ENCODE measurements around the gene PSMF1. TPM values are rescaled to one million over a fixed set of nuclear protein-coding genes. Genes with fewer than 3 reads are reported as not detected.

The PSMF1 gene
- total RNA-seq = 133 TPM
- long read RNA-seq, full-length matches to known transcripts = 177 of 212 reads
- long read RNA-seq, partial matches to known transcripts = 14 of 212 reads
- long read RNA-seq, other reads (novel, unspliced or antisense) = 21 of 212 reads

- DNase-seq (peak; percentile 98), ATAC-seq (peak; percentile 99)
- intact Hi-C loops (cut with DNase I) = no loop called here
- Histone ChIP-seq H3K9me3 (no peaks in the 10 kb centered on the region), H3K4me3 (peak within 1 kb of the TSS; percentile 100), H3K27me3 (no peaks in the 10 kb centered on the region), H3K36me3 (no peaks in the 10 kb centered on the region), H3K4me1 (peaks cover 45% of the 10 kb centered on the region), H3K27ac (peak within 1 kb of the TSS; percentile 85)
- TF ChIP-seq CTCF (IDR thresholded peaks at IDR 0.05) = no peak
These were observed at the start of gene PSMF1 for GRCh38 chr20:1118336-1119127. Gene PSMF1, plus strand, starts transcription at chr20:1118602. Its CDS starts 172 bp downstream, at chr20:1118774.

GRCh38 chr20:1072258-1072657 is 46.1 kb upstream of the PSMF1 start:
- DNase-seq (no peak), ATAC-seq (no peak)
- TF ChIP-seq CTCF (IDR thresholded peaks at IDR 0.05) = no peak
- Histone ChIP-seq H3K27me3 (no peaks in the 10 kb centered on the region), H3K4me3 (no peak overlapping the region), H3K27ac (no peak overlapping the region), H3K4me1 (no peaks in the 10 kb centered on the region), H3K9me3 (no peaks in the 10 kb centered on the region), H3K36me3 (no peaks in the 10 kb centered on the region)
- intact Hi-C loops (cut with DNase I) = no loop called here

GRCh38 chr20:1075616-1076015 is 42.8 kb upstream of the PSMF1 start:
- Histone ChIP-seq H3K9me3 (no peaks in the 10 kb centered on the region), H3K27ac (no peak overlapping the region), H3K4me1 (no peaks in the 10 kb centered on the region), H3K36me3 (no peaks in the 10 kb centered on the region), H3K4me3 (no peak overlapping the region), H3K27me3 (no peaks in the 10 kb centered on the region)
- intact Hi-C loops (cut with DNase I) = no loop called here
- ATAC-seq (peak; percentile 86), DNase-seq (no peak)
- no peak for TF ChIP-seq CTCF (IDR thresholded peaks at IDR 0.05)

GRCh38 chr20:1081891-1082290 is 36.5 kb upstream of the PSMF1 start:
- ATAC-seq (peak; percentile 41), DNase-seq (no peak)
- no peak overlapping the region for H3K27ac ChIP-seq
- no peak overlapping the region for H3K4me3 ChIP-seq
- no peaks in the 10 kb centered on the region for H3K9me3 ChIP-seq
- H3K4me1 ChIP-seq = no peaks in the 10 kb centered on the region
- no peaks in the 10 kb centered on the region for H3K36me3 ChIP-seq
- intact Hi-C loops (cut with DNase I) = no loop called here
- H3K27me3 ChIP-seq = no peaks in the 10 kb centered on the region
- no peak for TF ChIP-seq CTCF (IDR thresholded peaks at IDR 0.05)

GRCh38 chr20:1083431-1084080 is 34.8 kb upstream of the PSMF1 start:
- Histone ChIP-seq H3K27me3 (no peaks in the 10 kb centered on the region), H3K4me3 (no peak overlapping the region), H3K4me1 (no peaks in the 10 kb centered on the region), H3K9me3 (no peaks in the 10 kb centered on the region), H3K27ac (no peak overlapping the region), H3K36me3 (no peaks in the 10 kb centered on the region)
- intact Hi-C loops (cut with DNase I) = no loop called here
- TF ChIP-seq CTCF (IDR thresholded peaks at IDR 0.05) = no peak
- ATAC-seq (no peak), DNase-seq (no peak)

Measured in upper lobe of right lung (tissue), 1 donor.